ENCODE results near the gene NKAPL.
"Not testable (repeated sequence)": the region's sequence is repeated elsewhere in the genome, so short reads cannot be mapped to it uniquely, and the experiment has no call there.

The NKAPL gene

GRCh38 chr6:28303570-28303969 is 44.5 kb downstream of the NKAPL start:
- no peak for FAIRE-seq

DNA sequence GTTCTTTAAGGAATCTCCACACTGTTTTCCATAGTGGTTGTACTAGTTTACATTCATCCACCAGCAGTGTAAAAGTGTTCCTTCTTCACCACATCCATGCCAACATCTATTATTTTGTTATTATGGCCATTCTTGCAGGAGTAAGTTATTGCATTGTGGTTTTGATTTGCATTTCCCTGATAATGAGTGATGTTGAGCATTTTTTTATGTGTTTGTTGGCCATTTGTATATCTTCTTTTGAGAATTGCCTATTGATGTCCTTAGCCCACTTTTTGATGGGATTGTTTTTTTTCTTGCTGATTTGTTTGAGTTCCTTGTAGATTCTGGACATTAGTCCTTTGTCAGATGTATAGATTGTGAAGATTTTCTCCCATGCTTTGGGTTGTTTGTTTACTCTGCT is 47.3 kb downstream of the NKAPL start:
- FAIRE-seq, result not testable (repeated sequence)
